ENCODE results near the gene ADGRE3. TPM values are rescaled to one million over a fixed set of nuclear protein-coding genes. Genes with fewer than 3 reads are reported as not detected.

Gene ADGRE3
- total RNA-seq, 1 donor from 2014 or later = not detected

GRCh38 chr19:14704450-14704849, 29.8 kb upstream of the ADGRE3 start:
- Histone ChIP-seq H2AFZ (ENCODE audit: low read depth, low read length) (no peak overlapping the region), H3K27me3 (ENCODE audit: insufficient read depth, low read length) (no peaks in the 10 kb centered on the region), H4K20me1 (ENCODE audit: insufficient read depth, low read length) (no peaks in the 10 kb centered on the region), H3K79me2 (ENCODE audit: insufficient read depth, low read length) (no peaks in the 10 kb centered on the region), H3K9me3 (ENCODE audit: insufficient read depth, low read depth, low read length) (peaks cover 4% of the 10 kb centered on the region), H3K9ac (ENCODE audit: low read length) (no peak overlapping the region), H3K36me3 (ENCODE audit: insufficient read depth, low read length) (peaks cover 12% of the 10 kb centered on the region), H3K4me3 (ENCODE audit: insufficient read depth, low read depth, low read length) (no peak overlapping the region), H3K27ac (ENCODE audit: low read depth, low read length) (no peak overlapping the region), H3K4me1 (ENCODE audit: insufficient read depth, low read length) (no peaks in the 10 kb centered on the region), H3K4me2 (ENCODE audit: low read length) (no peak overlapping the region)
- Mint-ChIP-seq H3K9me3 (ENCODE audit: unreplicated experiment) (peaks cover 24% of the 10 kb centered on the region), H3K4me1 (ENCODE audit: low read depth, unreplicated experiment) (no peaks in the 10 kb centered on the region), H3K36me3 (ENCODE audit: low read depth, unreplicated experiment) (peaks cover 77% of the 10 kb centered on the region), H3K4me3 (ENCODE audit: unreplicated experiment) (no peak overlapping the region), H3K27ac (ENCODE audit: unreplicated experiment) (no peak overlapping the region), H3K27me3 (ENCODE audit: low read depth, unreplicated experiment) (no peaks in the 10 kb centered on the region)
- no peak for DNase-seq (ENCODE audit: low read depth)
- TF ChIP-seq EZH2 (IDR thresholded peaks at IDR 0.05; ENCODE audit: insufficient read depth, low read length) = no peak
- TF ChIP-seq CTCF (IDR thresholded peaks at IDR 0.05; ENCODE audit: insufficient read depth, low read depth, low read length) = no peak
- FAIRE-seq = no peak

- H3K4me3 Mint-ChIP-seq (ENCODE audit: unreplicated experiment) = no peak overlapping the region
- Histone ChIP-seq H3K36me3 (ENCODE audit: insufficient read depth, low read length) (peaks cover 12% of the 10 kb centered on the region), H3K9me3 (ENCODE audit: insufficient read depth, low read depth, low read length) (peaks cover 4% of the 10 kb centered on the region), H3K4me1 (ENCODE audit: insufficient read depth, low read length) (no peaks in the 10 kb centered on the region), H2AFZ (ENCODE audit: low read depth, low read length) (no peak overlapping the region), H3K79me2 (ENCODE audit: insufficient read depth, low read length) (no peaks in the 10 kb centered on the region), H3K27me3 (ENCODE audit: insufficient read depth, low read length) (no peaks in the 10 kb centered on the region), H3K4me2 (ENCODE audit: low read length) (no peak overlapping the region), H4K20me1 (ENCODE audit: insufficient read depth, low read length) (no peaks in the 10 kb centered on the region), H3K27ac (ENCODE audit: low read depth, low read length) (no peak overlapping the region), H3K9ac (ENCODE audit: low read length) (no peak overlapping the region), H3K4me3 (ENCODE audit: insufficient read depth, low read depth, low read length) (no peak overlapping the region)
- no peaks in the 10 kb centered on the region for H3K4me1 Mint-ChIP-seq (ENCODE audit: low read depth, unreplicated experiment)
- no peak for FAIRE-seq
- no peak overlapping the region for H3K27ac Mint-ChIP-seq (ENCODE audit: unreplicated experiment)
- H3K9me3 Mint-ChIP-seq (ENCODE audit: unreplicated experiment) = peaks cover 20% of the 10 kb centered on the region
- DNase-seq (ENCODE audit: low read depth) = no peak
- H3K27me3 Mint-ChIP-seq (ENCODE audit: low read depth, unreplicated experiment) = no peaks in the 10 kb centered on the region
- H3K36me3 Mint-ChIP-seq (ENCODE audit: low read depth, unreplicated experiment) = peaks cover 73% of the 10 kb centered on the region
- TF ChIP-seq EZH2 (IDR thresholded peaks at IDR 0.05; ENCODE audit: insufficient read depth, low read length) = no peak
- TF ChIP-seq CTCF (IDR thresholded peaks at IDR 0.05; ENCODE audit: insufficient read depth, low read depth, low read length) = no peak
Measured at GRCh38 chr19:14703833-14704232, 29.2 kb upstream of the ADGRE3 start.

GRCh38 chr19:14700711-14701375, 26.2 kb upstream of the ADGRE3 start:
- no peak overlapping the region for H3K4me3 Mint-ChIP-seq (ENCODE audit: unreplicated experiment)
- H3K4me1 Mint-ChIP-seq (ENCODE audit: low read depth, unreplicated experiment) = no peaks in the 10 kb centered on the region
- H3K27me3 Mint-ChIP-seq (ENCODE audit: low read depth, unreplicated experiment) = no peaks in the 10 kb centered on the region
- Histone ChIP-seq H3K27me3 (ENCODE audit: insufficient read depth, low read length) (no peaks in the 10 kb centered on the region), H3K79me2 (ENCODE audit: insufficient read depth, low read length) (no peaks in the 10 kb centered on the region), H3K9me3 (ENCODE audit: insufficient read depth, low read depth, low read length) (no peaks in the 10 kb centered on the region), H2AFZ (ENCODE audit: low read depth, low read length) (no peak overlapping the region), H4K20me1 (ENCODE audit: insufficient read depth, low read length) (no peaks in the 10 kb centered on the region), H3K4me1 (ENCODE audit: insufficient read depth, low read length) (no peaks in the 10 kb centered on the region), H3K4me2 (ENCODE audit: low read length) (no peak overlapping the region), H3K27ac (ENCODE audit: low read depth, low read length) (no peak overlapping the region), H3K9ac (ENCODE audit: low read length) (no peak overlapping the region), H3K36me3 (ENCODE audit: insufficient read depth, low read length) (peaks cover 12% of the 10 kb centered on the region), H3K4me3 (ENCODE audit: insufficient read depth, low read depth, low read length) (no peak overlapping the region)
- no peak overlapping the region for H3K27ac Mint-ChIP-seq (ENCODE audit: unreplicated experiment)
- TF ChIP-seq CTCF (IDR thresholded peaks at IDR 0.05; ENCODE audit: insufficient read depth, low read depth, low read length) (no peak), EZH2 (IDR thresholded peaks at IDR 0.05; ENCODE audit: insufficient read depth, low read length) (no peak)
- DNase-seq (ENCODE audit: low read depth) (no peak), FAIRE-seq (no peak)
- H3K9me3 Mint-ChIP-seq (ENCODE audit: unreplicated experiment) = peaks cover 12% of the 10 kb centered on the region
- peaks cover 54% of the 10 kb centered on the region for H3K36me3 Mint-ChIP-seq (ENCODE audit: low read depth, unreplicated experiment)
